Measurements from ENCODE around the gene ACTA1.

ACTA1 gene

DNA sequence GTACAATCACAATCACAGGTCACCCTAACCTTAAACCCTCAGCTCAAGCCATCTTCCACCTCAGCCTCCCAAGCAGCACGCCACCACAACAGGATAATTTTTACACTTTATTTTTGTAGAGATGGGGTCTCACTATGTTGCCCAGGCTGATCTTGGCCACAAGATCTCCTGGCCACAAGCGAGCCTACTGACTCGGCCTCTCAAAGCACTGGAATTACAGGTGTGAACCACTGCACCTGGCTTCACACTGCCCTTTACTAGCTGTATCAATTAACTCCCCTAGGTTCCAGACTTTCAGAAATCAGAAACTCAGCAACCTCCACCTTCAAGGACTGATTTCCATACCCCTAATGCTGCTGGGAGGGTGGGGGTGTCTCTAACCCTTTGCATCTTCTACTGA is 37.3 kb upstream of the ACTA1 start:
- no peak for DNase-seq (ENCODE audit: low read depth)
- TF ChIP-seq, protein P1, sequence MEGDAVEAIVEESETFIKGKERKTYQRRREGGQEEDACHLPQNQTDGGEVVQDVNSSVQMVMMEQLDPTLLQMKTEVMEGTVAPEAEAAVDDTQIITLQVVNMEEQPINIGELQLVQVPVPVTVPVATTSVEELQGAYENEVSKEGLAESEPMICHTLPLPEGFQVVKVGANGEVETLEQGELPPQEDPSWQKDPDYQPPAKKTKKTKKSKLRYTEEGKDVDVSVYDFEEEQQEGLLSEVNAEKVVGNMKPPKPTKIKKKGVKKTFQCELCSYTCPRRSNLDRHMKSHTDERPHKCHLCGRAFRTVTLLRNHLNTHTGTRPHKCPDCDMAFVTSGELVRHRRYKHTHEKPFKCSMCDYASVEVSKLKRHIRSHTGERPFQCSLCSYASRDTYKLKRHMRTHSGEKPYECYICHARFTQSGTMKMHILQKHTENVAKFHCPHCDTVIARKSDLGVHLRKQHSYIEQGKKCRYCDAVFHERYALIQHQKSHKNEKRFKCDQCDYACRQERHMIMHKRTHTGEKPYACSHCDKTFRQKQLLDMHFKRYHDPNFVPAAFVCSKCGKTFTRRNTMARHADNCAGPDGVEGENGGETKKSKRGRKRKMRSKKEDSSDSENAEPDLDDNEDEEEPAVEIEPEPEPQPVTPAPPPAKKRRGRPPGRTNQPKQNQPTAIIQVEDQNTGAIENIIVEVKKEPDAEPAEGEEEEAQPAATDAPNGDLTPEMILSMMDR (conservative IDR thresholded peaks at IDR 0.05; ENCODE audit: low read depth, low read length) = no peak
- no peak overlapping the region for H3K4me3 ChIP-seq (ENCODE audit: low read depth, low read length)

DNA sequence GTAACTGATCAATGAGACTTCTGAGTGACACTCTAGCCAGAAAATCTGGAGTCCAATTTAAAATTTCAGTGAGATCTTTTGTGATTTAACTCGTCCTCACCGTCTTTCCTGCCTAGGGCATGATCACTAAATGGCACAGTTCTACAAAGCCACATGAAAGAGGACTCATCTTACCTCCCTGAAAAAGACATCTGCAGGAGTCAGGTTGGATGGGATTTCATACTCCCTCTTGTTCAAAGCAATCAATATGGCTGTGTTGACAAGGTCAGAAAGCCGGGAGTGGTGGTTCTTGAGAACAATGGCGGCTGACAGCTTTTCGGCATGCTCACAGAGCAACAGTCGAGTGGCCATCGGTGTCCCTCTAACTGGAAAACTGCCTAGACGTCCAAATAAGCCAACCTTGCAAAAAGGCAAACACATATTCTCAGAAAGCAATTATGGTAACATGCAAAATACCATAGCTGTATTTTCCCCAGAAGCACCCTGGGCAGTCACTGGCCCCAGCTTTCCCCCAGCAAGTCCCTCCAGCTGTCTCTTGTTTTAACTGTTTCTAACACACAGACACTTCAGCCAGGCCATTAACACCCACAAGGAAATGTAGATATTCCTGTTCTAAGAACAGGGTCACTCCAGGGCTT is 36.6 kb upstream of the ACTA1 start:
- TF ChIP-seq, protein P1 (conservative IDR thresholded peaks at IDR 0.05; ENCODE audit: low read depth, low read length) = no peak
- DNase-seq (ENCODE audit: low read depth) = no peak
- H3K4me3 ChIP-seq (ENCODE audit: low read depth, low read length) = no peak overlapping the region

DNA sequence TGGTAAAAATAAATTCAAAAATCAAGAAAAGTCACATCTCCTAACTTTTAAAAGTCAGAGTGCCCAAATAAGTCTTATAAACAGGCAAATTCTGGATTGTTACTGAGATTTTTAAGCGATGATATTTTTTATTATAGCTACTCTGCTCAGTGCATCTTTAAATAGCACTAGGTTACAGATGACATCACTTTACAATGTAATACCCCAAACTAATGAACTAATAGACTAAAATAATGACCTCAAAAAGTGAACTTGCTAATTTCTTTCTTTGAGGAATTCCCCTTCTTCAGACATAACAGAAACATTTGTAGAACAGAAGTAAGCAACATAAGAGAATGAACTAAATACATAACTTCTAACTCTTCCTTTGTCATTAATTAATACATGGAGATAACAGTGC is 33.0 kb upstream of the ACTA1 start:
- TF ChIP-seq, protein P1 (conservative IDR thresholded peaks at IDR 0.05; ENCODE audit: low read depth, low read length) = no peak
- DNase-seq (ENCODE audit: low read depth) = no peak
- H3K4me3 ChIP-seq (ENCODE audit: low read depth, low read length) = no peak overlapping the region

DNA sequence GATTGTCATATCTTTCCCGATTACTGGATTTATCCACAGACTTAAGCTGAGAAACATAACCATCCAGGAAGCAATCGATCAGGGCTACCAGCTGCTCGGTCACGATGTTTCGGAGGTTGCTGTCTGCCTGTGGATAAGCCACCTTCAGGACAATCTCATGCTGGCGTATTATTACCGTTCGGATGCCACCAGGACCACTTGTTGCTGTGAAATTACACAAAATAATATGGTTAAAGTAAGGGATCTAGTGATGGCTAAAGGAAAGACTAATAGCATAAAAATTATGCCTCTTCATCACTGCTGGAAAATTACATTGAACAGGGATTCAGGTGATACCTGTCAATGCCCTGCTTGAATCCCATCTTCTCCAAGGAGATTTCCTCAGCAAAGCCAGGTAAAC is 30.8 kb upstream of the ACTA1 start:
- TF ChIP-seq, protein P1 (conservative IDR thresholded peaks at IDR 0.05; ENCODE audit: low read depth, low read length) = no peak
- no peak overlapping the region for H3K4me3 ChIP-seq (ENCODE audit: low read depth, low read length)
- no peak for DNase-seq (ENCODE audit: low read depth)

DNA sequence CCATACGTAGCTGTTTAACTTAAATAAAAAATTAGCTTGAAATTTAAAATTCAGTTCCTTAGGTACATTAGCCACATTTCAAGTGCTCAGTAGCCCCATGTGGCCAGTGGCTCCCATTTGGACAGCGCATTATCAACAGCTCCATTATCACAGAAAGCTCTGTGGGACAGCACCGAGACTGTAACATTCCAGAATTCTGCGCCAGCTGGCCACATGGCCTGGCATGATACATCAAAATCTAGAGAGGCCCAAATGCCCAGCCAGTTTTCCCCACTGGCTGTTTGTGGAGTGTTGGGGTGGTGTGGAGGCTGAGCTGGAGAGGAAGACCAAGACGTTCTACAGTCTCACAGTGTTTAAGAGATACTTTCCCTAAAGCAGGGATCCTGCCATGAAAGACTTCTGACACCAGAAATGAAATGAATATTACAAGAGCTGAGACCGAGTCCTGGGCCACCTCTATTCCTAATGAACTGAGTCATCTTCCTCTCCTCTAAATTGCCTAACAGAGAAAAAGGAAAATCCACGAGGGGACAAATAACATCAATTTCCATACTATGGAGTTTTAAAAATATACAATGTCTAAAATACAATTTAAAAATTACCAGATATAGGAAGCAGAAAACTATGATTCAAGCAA is 27.3 kb upstream of the ACTA1 start:
- DNase-seq (ENCODE audit: low read depth) = no peak
- TF ChIP-seq, protein P1 (conservative IDR thresholded peaks at IDR 0.05; ENCODE audit: low read depth, low read length) = no peak
- H3K4me3 ChIP-seq (ENCODE audit: low read depth, low read length) = no peak overlapping the region

DNA sequence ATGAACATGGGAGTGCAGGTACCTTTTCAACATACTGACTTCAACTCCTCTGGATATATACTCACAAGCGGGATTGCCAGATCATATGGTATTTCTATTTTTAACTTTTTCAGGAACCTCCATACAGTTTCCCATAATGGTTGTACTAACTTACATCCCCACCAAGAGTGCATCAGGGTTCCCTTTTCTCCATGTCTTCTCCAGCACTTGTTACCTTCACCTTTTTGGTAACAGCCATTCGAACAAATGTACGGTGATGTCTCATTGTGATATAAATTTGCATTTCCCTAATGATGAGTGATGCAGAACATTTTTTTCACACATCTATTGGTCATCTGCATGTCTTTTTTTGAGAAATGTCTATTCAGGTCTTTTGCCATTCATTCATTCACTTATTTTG is 25.9 kb upstream of the ACTA1 start:
- TF ChIP-seq, protein P1 (conservative IDR thresholded peaks at IDR 0.05; ENCODE audit: low read depth, low read length) = no peak
- no peak overlapping the region for H3K4me3 ChIP-seq (ENCODE audit: low read depth, low read length)
- DNase-seq (ENCODE audit: low read depth) = no peak

DNA sequence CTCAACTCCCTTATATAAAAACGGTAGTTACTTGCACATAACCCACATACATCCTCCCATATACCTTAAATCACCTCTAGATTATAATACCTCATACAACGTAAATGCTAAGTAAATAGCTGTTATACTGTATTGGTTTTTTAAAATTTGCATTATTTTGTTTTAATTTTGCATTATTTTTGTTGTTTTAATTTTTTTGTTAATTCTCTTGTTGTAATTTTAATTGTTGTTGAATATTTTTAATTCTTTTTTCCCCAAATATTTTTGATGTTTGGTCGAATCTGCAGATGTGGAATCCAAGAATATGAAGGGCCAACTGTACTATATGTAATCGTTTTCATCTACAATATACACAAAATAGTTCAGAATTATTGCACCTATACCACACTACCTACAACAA is 23.5 kb upstream of the ACTA1 start:
- TF ChIP-seq, protein P1 (conservative IDR thresholded peaks at IDR 0.05; ENCODE audit: low read depth, low read length) = no peak
- no peak for DNase-seq (ENCODE audit: low read depth)
- no peak overlapping the region for H3K4me3 ChIP-seq (ENCODE audit: low read depth, low read length)

Measured in choroid plexus epithelial cell (primary cell).